NCI-H774 (cell line): ENCODE results near the gene RHCG.
"Not testable (repeated sequence)": the region's sequence is repeated elsewhere in the genome, so short reads cannot be mapped to it uniquely, and the experiment has no call there.

ENCODE experiments used
- DNase-seq: peaks from one replicate; lab custom pipeline; 2025; lab: John Stamatoyannopoulos, UW

Gene RHCG

DNA sequence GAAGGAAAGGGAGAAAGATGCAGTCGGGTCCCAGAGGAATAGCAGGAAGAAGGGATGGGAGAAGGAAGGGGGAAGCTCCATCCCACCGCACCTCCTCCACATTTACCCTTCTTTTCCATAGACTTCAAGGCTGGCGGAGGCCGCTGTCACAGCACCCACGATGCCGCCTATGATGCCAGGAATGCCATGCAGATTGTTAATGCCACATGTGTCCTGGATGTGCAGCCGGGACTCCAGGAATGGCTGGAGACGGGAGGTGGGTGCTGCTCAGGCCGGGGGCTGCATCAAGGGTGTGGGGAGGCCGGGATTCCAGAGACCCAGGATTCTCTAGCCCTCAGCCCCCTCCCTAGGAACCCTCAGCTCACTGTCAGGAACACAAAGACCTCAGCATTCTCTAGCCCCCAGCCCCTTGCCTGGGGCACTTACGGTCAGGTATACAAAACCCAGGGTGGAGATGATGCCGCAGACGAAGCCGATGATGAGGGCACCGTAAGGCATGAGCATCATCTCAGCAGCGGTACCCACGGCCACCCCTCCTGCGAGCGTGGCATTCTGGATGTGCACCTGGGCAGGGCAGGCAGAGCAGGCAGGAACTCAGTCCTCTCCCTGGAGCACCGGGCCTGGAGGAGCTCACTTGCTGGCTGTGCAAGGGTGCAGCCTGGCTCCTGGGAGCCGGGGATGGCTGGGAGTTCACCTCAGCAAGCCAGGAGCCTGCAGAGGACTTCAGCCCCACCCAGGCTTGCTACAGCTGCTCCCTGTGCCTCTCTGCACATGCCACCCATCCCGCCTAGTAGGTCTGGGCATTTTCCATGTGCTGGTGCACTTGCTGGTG, 18.8 kb downstream of the RHCG start:
- no peak for DNase-seq

DNA sequence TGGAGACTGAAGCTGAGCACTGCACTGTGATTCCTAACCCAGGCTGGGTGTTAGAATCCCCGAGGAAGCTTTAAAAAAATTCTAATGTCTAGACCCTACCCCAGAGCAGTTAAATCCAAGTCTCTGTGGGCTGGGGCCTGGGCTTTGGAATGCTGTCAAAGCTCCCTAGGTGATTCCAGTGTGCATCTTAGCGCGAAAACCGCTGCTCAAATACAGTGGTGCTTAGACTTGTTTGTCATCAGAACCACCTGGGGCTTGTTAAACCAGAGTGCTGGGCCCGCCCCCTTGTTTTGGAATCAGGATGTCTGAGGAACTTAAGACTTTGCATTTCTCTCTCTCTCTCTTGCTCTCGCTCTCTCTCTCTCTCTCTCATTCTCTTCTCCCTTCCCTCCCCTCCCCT, 20.7 kb downstream of the RHCG start:
- DNase-seq: no peak

DNA sequence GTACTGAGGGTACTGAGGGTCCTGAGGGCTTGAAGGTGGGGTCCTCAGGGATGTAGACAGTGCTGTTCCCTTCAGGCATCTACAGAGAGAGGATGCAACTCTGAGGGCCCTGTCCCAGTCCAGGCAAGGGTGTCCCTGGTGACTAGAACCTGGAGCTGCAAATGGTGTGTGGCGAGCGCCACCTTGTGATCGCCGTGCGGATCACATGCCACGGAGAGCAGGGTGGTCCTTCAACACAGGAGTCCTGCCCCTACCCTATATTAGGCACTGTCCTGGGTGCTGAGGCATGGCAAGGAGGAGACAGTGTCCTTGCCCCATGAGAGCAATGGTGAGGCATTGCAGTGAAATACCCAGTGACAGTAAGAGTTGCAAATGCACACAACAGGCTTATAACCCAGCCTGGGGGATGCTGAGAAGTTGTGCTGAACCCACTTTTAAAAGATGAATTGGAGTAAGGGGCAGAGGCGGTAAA, 23.6 kb downstream of the RHCG start:
- peak; percentile 33 for DNase-seq

DNA sequence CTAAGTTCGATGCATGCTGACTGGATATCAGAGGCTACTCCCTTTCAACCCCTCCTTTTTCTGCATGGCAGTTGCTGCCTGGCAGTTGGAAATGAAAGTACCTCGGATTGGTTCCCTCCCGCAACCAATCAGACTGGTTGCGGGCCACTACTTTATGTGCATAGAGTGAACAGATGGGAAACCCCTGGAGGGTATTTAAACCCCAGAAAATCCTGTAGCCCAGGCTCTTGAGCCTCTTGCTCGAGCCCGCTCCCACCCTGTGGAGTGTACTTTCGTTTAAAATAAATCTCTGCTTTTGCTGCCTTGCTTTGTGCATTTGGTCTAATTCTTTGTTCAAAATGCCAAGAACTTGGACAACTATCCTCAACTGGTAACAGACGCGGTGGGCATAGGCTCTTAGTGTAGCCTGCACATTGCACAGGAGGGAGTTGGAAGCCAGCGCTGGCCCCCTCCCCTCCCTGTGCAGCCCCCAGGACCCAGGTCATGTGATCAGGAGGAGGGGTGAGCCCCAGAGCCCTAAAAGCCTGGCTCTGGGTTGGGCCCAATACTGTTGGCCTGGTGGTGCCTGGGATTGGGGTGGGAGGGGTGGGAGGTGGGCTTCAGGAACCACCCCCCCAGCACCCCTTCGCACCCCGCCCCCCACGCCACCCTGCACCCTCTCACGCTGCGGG, 26.8 kb downstream of the RHCG start:
- peak; percentile 11 for DNase-seq

DNA sequence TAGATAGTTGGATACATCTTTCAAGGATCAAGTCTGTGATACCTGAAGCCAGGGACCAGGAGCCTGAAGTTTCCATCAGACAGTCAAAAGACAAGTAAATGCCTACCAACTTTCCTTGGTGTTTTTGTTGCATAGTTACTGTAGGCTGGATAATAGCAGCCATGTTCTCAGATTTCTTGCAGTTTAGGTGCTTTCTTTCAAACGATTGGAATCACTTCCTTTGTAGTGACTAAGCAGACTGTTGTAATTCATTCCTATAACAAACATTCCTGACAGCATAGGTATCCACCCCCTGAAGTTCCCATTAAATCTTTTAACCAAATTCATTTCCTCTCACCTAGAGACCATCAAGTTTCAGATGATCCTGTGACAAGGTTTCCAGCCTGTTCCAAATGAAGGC, 27.6 kb downstream of the RHCG start:
- DNase-seq: not testable (repeated sequence)

DNA sequence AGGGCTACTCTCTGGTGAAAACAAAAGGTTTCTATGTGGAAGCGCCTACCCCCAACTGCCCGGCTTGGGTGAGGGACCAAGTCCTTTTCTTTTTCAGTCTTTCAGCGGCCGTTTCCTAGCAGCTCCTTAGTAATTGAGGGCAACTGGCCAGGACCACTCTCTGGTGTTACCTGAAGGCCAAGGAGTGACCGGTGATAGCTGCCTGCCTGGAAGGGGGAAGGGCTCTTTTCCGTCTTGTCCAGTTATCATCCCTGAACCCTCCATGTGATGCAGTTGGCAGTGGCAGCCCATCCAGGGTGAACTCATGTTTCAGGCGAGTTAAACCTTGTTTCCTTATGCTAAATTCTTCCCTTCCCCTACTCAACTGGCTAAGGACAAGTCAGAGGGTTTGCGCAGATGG, 33.3 kb downstream of the RHCG start:
- DNase-seq: no peak

DNA sequence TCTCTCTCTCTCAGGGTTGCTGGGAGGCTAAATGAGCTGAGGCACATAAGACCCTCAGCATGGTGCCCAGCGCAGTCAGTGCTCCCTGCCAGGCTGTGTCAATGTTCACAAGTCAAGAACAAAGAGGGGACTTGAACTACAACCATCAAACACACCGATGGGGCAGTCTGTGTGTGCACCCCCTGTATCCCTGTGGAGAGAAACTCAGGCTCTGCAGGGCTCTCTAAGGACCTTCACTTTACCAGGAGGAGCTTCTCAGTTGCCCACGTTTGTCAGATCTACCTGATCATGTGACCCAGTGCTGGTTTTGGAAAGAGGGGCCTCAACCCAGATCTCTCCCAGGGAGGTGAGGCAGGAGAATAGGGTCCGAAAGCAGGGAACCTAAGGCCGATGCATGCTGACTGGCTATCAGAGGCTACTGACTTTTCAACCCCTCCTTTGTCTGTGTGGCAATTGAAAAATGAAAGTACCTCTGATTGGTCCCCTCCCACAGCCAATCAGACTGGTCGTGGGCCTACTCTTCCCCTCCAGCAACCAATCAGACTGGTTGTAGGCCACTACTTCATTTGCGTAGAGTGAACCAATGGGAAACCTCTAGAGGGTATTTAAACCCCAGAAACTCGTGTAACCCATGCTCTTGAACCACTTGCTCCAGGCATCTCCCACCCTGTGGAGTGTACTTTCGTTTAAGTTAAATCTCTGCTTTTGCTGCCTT, 34.0 kb downstream of the RHCG start:
- DNase-seq: no peak

DNA sequence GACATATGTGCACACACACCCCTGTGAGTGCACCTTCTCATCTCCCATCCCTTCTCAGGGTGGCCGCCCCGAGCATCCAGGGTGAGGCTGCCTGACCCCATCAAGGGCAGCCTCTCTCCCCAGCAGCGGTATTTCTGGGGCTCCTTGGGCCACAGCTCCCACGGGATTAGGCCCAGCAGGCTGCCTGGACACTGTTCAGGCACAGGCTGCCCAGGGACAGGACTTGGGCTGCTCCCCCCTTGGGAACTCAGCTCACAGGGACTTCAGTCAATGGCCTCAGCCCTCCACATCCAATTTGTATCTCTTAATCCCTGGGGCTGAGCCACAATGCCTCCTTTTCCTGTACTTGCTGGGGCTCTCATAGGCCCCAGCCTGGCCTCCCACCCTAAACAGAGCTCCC, 35.0 kb downstream of the RHCG start:
- DNase-seq: no peak

DNA sequence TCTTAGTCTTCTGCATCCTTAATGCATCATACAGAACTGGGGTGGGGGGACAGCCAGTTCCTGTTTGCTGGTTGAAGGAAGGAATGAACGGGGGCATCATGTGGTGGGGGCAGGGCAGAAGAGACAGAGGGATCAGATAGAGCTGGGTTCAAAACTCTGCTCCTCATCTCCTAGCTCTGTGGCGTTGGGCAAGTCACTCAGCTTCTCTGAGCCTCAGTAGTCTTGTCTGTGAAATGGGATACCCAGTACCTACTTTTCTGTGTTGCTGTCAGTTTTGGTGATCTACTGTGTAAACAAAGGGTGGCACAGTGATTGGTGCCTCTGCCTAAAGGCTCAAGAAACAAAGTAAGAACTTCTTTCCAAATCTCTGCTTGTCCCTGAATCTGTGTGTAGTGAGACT, 36.3 kb downstream of the RHCG start:
- no peak for DNase-seq

DNA sequence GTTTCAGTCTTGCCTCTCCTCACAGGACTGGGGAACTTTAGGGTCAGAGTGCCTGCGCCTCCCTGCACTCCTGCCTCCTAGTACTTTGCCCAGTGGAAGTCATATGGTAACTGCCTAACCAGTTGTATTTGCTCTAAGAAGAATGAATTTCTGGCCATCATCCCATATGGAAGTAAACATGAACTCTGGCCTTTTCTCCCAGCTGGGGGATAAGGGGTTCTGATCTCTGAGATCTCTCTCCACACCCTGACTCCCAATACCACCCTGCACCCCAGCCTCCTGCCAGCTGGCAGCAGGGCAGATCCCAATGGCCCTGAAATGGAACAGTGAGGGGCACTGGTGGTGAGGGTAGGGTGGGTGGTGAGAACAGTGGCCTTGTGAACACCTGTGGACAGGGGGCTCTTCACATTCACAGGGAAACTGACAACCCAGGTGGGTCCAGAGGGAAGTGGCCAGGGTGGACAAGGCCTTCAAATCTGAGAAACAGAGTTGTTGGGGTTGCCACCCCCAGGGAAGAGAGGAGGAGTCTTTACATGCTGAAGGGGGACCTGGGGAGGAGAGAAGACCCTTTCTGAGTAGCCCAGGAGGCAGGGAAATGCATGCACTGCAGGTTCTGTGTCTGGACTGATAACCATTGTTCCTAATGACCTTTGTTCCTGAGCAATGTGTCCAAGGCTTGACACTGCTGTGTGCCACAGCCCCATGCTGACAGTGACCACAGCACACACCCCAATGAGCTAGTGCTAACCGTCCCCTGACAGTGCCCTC, 36.9 kb downstream of the RHCG start:
- no peak for DNase-seq

DNA sequence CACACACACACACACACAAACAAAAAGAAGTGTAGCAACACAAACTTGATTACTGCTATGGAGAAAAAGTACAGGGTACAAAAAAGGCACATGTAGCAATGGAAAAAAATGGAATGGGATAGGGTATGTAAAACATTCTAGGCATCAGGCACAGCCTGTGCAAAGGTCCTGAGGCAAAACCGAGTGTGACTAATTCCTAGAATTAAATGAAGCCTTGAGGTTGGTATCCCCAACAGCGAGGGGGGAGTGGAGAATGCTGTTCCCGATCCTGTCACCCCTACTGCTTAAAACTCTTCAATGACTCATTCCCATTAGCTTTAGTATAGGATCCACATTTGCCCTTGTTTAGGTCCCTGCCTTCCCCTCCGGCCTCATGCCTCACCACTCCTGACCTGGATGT, 37.9 kb downstream of the RHCG start:
- DNase-seq: no peak

DNA sequence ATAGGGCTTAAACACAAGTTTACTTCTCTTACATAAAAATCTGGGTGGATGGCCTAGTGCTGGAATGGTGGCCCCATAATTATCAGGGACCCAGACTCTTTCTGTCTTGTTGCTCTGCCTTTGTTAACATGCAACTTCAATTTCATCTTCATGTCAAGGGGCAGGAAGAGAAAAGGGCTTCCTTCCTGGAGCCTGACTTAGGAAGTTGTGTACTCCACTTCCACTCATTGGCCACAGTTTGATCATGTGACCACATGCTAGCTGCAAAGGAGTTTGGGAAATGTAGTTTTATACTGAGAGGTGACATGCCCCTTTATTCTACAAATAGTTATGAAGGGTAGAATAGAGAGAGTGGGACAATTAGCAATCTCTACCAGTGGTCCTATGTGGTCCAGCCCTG, 39.3 kb downstream of the RHCG start:
- no peak for DNase-seq

DNA sequence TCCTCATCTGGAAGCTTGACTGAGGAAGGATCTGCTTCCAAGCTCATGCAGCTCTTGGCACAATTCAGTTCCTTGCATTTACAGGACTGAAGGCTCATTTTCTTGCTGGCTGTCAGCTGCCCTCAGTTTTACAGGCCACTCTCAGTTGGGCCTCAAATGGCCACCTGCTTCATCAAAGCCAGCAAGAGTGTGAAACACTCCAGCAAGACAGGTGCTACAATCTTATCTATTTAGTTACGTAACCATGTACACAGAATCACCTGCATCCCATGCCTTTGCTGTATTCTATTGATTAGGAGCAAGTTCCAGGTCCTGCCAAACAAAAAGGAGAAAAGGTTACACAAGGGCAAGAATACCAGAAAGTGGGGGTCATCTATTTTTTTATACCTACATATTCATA, 40.8 kb downstream of the RHCG start:
- DNase-seq: no peak

DNA sequence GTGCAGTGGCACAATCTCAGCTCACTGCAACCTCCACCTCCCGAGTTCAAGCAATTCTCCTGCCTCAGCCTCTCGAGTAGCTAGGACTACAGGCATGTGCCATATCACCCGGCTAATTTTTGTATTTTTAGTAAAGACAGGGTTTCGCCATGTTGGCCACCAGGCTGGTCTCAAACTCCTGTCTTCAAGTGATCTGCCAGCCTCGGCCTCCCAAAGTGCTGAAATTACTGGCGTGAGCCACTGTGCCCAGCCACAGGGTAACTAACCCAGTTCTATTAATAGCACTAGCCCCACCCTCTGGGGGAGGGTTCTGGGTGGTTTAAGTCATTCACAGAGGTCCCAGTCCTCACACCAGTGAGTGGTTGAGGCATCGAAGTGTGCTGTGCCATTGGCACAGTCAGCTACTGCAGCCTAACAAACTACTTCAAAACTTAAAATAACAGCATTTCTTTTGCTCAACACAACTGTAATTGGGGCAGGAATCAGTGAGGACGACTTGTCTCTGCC, 44.0 kb downstream of the RHCG start:
- no peak for DNase-seq

DNA sequence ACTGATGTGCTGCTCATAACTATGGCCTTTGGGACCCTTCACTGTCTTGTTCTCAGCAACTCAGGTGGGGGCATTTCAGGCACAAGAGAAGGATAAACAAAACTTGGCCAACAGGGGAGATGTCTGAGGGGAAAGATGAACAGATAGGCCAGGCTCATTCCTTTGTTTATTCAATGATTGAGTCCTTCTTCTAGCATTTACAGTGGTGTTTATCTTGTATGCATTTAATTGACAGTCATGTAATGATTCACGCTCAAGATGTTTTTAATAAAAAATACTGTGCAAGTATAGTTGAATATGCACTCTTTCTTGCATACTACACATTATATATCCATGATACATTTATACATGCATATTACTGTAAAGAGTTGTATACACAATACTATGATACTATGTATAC, 44.5 kb downstream of the RHCG start:
- no peak for DNase-seq

DNA sequence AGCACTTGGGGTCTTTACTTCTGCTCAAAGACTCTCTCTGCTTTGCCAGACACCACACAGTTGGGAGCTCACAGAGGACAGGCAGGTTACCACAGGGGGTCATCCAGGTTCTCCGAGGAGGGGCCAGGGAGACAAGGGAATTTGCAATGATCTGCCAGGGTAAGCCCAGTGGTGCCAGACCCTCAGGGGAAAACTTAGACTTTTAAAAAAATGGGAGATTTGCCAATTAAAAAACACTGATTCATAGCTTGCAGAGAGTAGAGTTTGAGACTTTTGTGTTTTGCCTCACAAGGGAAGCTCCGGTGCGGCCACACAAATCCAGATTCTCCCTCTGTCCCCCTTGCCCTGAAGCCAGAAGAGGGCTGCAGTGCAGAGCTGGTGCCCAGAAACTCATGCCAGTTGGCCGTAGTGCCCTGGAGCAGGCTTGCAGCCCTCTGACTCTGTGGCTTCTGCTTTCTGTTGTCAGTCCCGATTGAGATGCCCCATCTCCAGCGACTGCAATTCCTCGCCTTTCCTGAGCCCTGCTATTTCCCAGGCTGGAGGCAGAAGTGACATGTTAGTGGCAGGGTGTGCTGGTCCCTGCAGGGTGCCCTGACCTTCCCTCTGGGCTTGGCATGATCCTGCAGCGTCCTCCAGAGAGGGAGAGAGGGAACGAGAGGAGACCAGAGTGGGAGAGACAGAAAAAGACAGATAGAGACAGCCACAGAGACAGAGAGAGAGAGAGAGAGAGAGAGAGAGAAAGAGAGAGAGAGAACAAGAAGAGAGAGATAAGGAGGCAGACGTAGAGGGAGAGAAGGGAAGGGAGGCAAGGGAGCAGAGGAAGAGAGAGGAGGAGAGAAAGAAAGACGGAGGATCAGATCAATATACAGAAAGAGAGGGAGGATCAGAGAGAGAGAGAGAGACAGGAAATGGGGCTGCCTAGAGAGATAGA, 46.0 kb downstream of the RHCG start:
- no peak for DNase-seq

DNA sequence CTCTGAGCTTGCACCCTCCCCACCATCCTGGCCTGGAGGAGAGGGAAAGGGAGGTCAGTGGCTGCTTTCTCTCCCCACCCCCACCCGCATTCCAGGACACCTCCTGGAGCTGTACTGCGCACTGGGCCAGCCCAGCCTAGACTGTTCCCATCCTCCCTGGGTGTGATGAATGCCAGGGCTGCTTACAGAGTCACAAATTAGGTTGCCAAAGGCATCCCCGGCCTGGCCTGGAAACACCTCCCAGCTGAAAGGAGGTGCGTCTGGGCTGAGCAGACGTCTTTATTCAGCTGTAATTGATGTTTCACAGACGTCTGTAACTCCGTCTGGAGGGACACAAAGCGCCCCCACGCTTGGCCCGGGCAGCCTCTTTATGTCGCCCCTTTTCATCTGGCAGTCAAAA, 47.6 kb downstream of the RHCG start:
- no peak for DNase-seq

DNA sequence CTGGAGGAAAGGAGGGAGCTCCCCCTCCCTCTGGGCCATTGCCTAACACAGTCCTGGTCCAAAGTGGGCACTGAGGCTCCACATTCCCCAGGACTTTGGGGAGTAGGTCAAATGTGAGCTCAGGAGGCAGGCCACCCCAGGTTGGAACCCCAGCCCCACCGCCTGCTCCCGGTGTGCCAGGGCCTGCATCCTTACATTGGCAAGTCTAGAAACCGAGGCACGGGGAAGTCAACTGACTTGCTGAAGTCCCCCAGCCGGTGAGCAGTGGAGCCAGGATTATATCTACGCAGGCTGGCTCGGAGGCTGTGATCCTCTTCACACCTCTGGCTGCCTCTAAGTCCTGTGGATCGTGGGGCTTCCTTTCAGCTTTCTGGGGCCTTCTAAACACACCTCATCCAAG, 48.7 kb downstream of the RHCG start:
- no peak for DNase-seq

DNA sequence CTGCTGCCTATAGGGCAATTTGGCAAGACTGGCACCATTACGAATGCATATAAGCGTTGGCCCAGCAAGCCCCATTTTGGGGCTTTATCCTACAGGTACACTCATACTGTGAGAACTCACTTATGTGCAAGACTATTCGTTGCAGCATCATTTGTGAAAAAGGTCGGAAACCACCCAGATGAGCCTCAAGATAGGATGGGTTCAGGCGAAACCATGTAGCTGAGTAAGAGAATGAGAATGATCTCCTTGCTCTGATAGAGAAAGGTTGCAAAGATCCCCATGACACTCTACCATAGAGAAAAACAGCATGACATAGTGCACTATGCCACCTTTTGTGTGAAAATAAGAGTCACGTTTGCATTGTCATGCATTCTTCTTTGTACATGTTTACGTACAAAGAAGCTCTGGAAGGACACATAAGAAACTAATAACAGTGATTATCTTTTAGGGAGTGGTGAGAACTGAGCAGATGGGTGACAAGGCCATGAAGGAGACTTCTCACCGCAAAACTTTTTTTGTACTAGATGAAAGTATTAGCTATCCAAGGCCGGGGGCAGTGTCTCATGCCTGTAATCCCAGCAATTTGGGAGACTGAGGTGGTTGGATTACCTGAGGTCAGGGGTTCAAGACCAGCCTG, 50.0 kb downstream of the RHCG start:
- no peak for DNase-seq

DNA sequence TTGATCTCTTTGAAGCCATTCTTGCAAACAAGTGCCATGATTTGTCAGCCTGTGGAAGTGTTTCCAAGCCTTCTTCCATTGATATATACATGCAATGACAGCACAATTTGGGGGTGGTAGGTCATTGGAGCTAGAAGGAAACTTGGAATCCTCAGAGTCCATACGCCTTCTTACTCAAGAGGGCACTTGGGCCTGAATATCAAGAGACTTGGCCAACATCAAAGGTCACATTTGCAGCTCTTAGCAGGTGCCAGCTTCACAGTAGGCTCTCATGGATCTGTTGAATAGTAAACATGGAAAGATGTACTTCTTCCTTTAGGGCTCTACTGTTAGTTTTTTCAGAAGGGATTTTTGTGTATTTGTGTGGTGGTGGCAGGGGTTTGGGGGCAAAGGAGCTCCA, 50.9 kb downstream of the RHCG start:
- no peak for DNase-seq
